Esophagus squamous epithelium (tissue), 4 donors: Measurements from ENCODE around the gene ARHGEF17.

Source experiments
- CTCF ChIP-seq, 6 experiments: fragments of 450-650 bp in 4 of 6; fragments of 200-600 bp in 2 of 6; sonication (generic) in 2 of 6; IDR thresholded peaks; one replicate each; pipeline ENCODE4 v1.5.1; 2016 to 2019; ENCODE audit warnings: antibody characterized with exemption in 6 of 6, mild to moderate bottlenecking in 4 of 6, moderate library complexity in 4 of 6
- POLR2A ChIP-seq, 4 donors: fragments of 450-650 bp; IDR thresholded peaks; one replicate each; pipeline ENCODE4 v1.6.1; 2017; ENCODE audit warnings: antibody characterized with exemption in 4 of 4, mild to moderate bottlenecking in 4 of 4, moderate library complexity in 3 of 4

- no peak for TF ChIP-seq CTCF (IDR thresholded peaks at IDR 0.05)
- TF ChIP-seq POLR2A (IDR thresholded peaks at IDR 0.05) = no peak
Observed at GRCh38 chr11:73366953-73367352, 58.9 kb downstream of the ARHGEF17 start.
